Skeletal muscle satellite cell (primary cell): Measurements from ENCODE around the gene GKN2.
"Not testable (repeated sequence)": the region's sequence is repeated elsewhere in the genome, so short reads cannot be mapped to it uniquely, and the experiment has no call there.

ENCODE experiments used
- H3K27me3 ChIP-seq: 2 replicates; pipeline ENCODE4 v1.7.0; 2013; ENCODE audit warnings: low read length; ENCODE audit not compliant: control insufficient read depth, insufficient read depth
- H3K36me3 ChIP-seq: 2 replicates; pipeline ENCODE4 v1.7.0; 2013; ENCODE audit warnings: mild to moderate bottlenecking, control low read depth, low read length; ENCODE audit not compliant: insufficient read depth
- H3K4me1 ChIP-seq: 2 replicates; pipeline ENCODE4 v1.7.0; 2013; ENCODE audit warnings: low read length; ENCODE audit not compliant: control insufficient read depth, insufficient read depth
- H3K4me2 ChIP-seq: 2 replicates; pipeline ENCODE4 v1.7.0; 2013; ENCODE audit warnings: mild to moderate bottlenecking, low read length
- H3K4me3 ChIP-seq: 2 replicates; pipeline ENCODE4 v1.7.0; 2013; ENCODE audit warnings: low read length
- H3K9ac ChIP-seq: 2 replicates; pipeline ENCODE4 v1.7.0; 2013; ENCODE audit warnings: mild to moderate bottlenecking, low read depth, low read length, moderate library complexity
- H3K9me3 ChIP-seq: replicated peaks from 2 replicates; pipeline ENCODE4 v1.7.0; 2013; ENCODE audit warnings: mild to moderate bottlenecking, control low read depth, low read length

The GKN2 gene

DNA sequence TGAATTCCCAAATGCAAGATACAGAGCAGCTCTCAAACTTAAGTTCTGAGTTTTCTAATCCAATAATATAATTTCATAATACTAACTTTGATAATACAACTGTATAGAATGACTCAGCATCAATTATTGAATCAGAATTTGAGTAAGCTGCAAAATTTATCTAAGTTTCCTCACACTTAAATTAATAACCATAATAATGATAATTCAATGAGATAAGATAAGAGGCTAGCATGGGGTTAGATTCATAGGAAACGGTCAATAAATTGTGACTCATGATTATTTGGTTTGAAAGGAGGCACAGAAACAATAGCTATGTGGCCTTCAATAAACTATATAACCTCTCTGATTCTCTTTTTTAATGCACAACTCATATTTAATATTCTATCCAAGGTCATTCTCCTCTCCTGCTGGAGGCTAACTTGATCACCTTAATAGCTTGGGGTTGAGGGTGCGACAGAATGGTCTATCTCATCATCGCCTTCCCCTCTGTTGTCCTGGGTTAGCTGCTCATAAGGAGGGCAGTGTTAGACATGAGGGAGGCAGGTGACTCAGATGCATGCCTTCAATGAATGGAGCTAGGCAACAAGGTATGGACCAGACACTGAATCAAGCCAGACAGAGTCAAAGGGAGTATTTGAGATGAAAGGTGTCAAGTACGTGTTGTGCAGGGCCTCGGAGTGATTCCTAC lies 45.3 kb downstream of the GKN2 start:
- no peak overlapping the region for H3K4me2 ChIP-seq
- no peak overlapping the region for H3K9ac ChIP-seq
- H3K27me3 ChIP-seq: peaks cover 4% of the 10 kb centered on the region
- H3K36me3 ChIP-seq: no peaks in the 10 kb centered on the region
- no peaks in the 10 kb centered on the region for H3K9me3 ChIP-seq
- H3K4me1 ChIP-seq: peaks cover 11% of the 10 kb centered on the region
- H3K4me3 ChIP-seq: no peak overlapping the region

DNA sequence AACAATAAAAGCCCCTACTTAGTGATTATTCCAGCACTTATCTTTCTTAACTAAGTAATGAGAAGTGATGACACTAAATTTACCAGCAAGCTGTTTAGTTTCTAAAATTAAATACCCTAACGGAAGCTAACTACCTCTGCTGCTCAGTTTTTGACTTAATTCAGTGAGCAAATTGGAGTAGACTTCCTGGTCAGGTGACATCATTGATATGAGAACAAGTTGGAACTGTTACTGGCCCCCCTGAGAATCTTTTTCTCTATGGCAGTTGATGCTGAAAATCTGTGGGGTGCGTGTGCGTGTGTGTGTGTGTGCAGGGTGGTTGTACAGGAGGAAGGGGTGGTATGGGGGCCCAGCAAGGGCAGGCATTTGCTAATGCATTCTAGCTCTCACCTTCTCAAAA lies 46.0 kb downstream of the GKN2 start:
- Histone ChIP-seq H3K9me3 (no peaks in the 10 kb centered on the region), H3K4me2 (no peak overlapping the region), H3K36me3 (no peaks in the 10 kb centered on the region), H3K27me3 (no peaks in the 10 kb centered on the region), H3K4me1 (peaks cover 11% of the 10 kb centered on the region), H3K9ac (no peak overlapping the region), H3K4me3 (no peak overlapping the region)

DNA sequence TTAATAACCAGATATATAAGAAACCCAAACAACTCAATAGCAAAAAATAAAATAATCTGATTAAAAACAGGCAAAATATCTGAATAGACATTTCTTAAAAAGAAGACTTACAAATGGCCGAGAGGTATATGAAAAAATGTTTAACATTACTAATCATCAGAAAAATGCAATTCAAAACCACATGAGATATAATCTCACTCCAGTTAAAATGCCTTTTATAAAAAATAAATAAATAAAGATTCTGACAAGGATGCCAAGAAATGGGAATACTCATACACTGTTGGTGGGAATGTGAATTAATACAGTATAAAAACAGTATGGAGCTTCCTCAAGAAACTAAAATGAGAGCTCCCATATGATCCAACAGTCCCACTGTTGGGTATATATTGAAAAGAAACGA lies 47.6 kb downstream of the GKN2 start:
- H3K36me3 ChIP-seq: no peaks in the 10 kb centered on the region
- no peak overlapping the region for H3K9ac ChIP-seq
- H3K4me1 ChIP-seq: peaks cover 11% of the 10 kb centered on the region
- H3K9me3 ChIP-seq: peaks cover 4% of the 10 kb centered on the region
- H3K4me3 ChIP-seq: no peak overlapping the region
- peaks cover 3% of the 10 kb centered on the region for H3K27me3 ChIP-seq
- no peak overlapping the region for H3K4me2 ChIP-seq

DNA sequence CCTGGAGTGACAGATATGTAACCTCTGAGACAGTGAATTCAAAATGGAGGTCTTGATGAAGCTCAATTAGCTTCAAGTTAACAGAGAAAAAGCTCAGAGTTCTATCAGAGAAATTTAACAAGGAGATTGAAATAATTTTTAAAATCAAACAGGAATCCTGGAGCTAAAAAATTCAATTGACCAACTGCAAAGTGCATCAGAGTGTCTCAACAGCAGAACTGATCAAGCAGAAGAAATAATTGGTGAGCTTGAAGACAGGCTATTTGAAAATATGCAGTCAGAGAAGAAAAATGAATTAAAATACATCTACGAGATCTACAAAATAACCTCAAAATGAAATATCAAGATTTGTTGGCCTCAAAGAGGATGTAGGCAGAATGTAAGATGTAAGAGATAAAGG lies 51.1 kb downstream of the GKN2 start:
- Histone ChIP-seq H3K9me3 (peaks cover 4% of the 10 kb centered on the region), H3K9ac (no peak overlapping the region), H3K4me1 (no peaks in the 10 kb centered on the region), H3K36me3 (no peaks in the 10 kb centered on the region), H3K27me3 (peaks cover 20% of the 10 kb centered on the region), H3K4me2 (no peak overlapping the region), H3K4me3 (no peak overlapping the region)

DNA sequence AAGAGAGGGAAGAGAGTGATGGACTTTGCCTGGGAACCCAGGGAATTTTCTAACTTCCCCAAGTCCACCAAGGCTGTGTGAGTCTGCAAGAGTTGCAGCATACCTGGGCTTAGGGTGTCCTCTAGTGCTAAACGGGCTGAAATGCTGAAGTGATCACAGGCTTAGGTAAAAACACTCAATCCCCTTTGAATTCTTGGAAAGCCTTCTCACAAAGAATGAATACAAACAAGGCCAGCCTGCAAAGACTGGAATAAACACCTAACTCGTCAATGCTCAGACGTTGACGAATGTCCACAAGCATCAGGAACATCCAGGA lies 51.5 kb downstream of the GKN2 start:
- peaks cover 22% of the 10 kb centered on the region for H3K27me3 ChIP-seq
- H3K4me3 ChIP-seq: no peak overlapping the region
- H3K4me2 ChIP-seq: no peak overlapping the region
- no peak overlapping the region for H3K9ac ChIP-seq
- H3K4me1 ChIP-seq: no peaks in the 10 kb centered on the region
- H3K9me3 ChIP-seq: peaks cover 4% of the 10 kb centered on the region
- no peaks in the 10 kb centered on the region for H3K36me3 ChIP-seq

DNA sequence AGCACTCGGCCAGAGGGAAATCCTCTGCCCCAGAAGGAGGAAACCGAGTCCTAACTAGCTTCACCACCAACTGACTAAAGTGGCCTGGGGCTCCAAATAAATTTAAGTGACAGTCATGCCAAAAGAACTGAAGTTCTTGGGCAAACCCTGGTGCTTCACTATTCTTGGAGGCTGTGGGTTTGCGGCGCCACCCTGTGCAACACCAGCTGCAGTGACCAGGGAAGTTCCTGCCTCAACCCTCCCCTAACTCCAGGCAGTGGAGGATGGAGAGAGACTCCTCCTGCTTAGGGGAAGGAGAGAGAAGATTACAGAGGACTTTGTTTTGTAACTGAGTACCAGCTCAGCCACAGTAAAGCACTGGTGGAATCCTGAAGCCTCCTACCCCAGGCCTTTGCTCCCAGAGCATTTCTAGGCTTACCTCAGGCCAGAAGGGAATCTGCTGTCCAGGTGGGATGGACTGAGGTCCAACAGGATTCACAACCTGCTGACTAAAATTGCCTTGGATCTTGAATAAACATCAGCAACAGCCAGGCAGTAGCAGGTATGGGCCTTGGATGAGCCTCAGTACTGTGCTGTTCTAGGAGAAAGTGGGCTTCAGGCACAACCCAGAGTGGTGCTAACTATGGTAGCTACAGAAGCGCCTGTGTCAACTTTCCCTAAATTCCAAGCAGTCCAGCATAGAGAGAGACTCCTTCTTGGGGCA lies 52.0 kb downstream of the GKN2 start:
- no peaks in the 10 kb centered on the region for H3K4me1 ChIP-seq
- peaks cover 4% of the 10 kb centered on the region for H3K9me3 ChIP-seq
- no peak overlapping the region for H3K4me3 ChIP-seq
- H3K27me3 ChIP-seq: peaks cover 22% of the 10 kb centered on the region
- no peak overlapping the region for H3K4me2 ChIP-seq
- H3K36me3 ChIP-seq: no peaks in the 10 kb centered on the region
- no peak overlapping the region for H3K9ac ChIP-seq

DNA sequence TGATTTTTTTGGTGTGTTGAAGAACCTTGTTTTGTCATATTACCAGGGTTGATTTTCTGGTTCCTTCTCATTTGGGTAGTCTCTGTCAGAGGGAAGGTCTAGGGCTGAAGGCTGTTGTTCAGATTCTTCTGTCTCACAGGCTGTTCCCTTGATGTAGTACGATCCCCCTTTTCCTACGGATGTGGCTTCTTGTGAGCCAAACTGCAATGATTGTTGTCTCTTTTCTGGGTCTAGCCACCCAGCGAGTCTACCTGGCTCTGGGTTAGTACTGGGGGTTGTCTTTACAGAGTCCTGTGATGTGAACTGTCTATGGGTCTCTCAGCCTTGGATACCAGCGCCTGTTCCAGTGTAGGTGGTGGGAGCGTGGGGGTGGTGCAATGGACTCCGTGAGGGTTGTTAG lies 56.7 kb downstream of the GKN2 start:
- not testable (repeated sequence) for H3K4me3 ChIP-seq, H3K9ac ChIP-seq, H3K36me3 ChIP-seq, H3K4me1 ChIP-seq, H3K9me3 ChIP-seq, H3K4me2 ChIP-seq
- peaks cover 28% of the 10 kb centered on the region for H3K27me3 ChIP-seq
